PC-9 (cell line): ENCODE results near the gene RFC2. TPM values are rescaled to one million over a fixed set of nuclear protein-coding genes. Genes with fewer than 3 reads are reported as not detected.

Experiments
- BruUV-seq: library from RNA; stranded (reverse); fragments of 400-500 nt; replicated peaks from 2 replicates; lab custom pipeline; 2021; lab: Mats Ljungman, UMichigan
- CTCF ChIA-PET: fragments of 300-600 bp; sonication (Branson Sonifier 250); formaldehyde crosslinking; loops from one replicate; lab custom pipeline; 2022; ENCODE audit warnings: antibody characterized with exemption; lab: Charles Lee
- POLR2A ChIA-PET: fragments of 300-600 bp; sonication (Branson Sonifier 250); formaldehyde crosslinking; loops from one replicate; lab custom pipeline; 2022; ENCODE audit warnings: antibody characterized with exemption; ENCODE audit not compliant: unreplicated experiment; lab: Charles Lee
- DNase-seq, 2 experiments: peaks; one replicate each; pipeline versions ENCODE4 v3.0.0 to v3.0.0-alpha.2; 2015 to 2022; ENCODE audit warnings: mixed read lengths in 1 of 2
- H2AFZ ChIP-seq: fragments of 200-600 bp; sonication (generic); 2 replicates; pipeline ENCODE4 v1.8.1; 2017; ENCODE audit warnings: antibody characterized with exemption
- H3F3A ChIP-seq: fragments of 200-600 bp; sonication (generic); 2 replicates; pipeline ENCODE4 v1.8.1; 2017; ENCODE audit warnings: antibody characterized with exemption, mild to moderate bottlenecking, low read depth; ENCODE audit not compliant: insufficient read depth
- H3K27ac ChIP-seq: fragments of 200-600 bp; sonication (generic); 2 replicates; pipeline ENCODE4 v1.6.1; 2016; ENCODE audit warnings: mixed run types
- H3K27me3 ChIP-seq: fragments of 200-600 bp; sonication (generic); 2 replicates; pipeline ENCODE4 v1.6.1; 2016; ENCODE audit warnings: low read depth, mixed run types; ENCODE audit not compliant: insufficient read depth
- H3K36me3 ChIP-seq: fragments of 200-600 bp; sonication (generic); 2 replicates; pipeline ENCODE4 v1.6.1; 2016; ENCODE audit warnings: low read depth, mixed run types
- H3K4me1 ChIP-seq: fragments of 200-600 bp; sonication (generic); replicated peaks from 2 replicates; pipeline ENCODE4 v1.6.1; 2016; ENCODE audit warnings: mixed run types; ENCODE audit not compliant: insufficient read depth
- H3K4me2 ChIP-seq: fragments of 200-600 bp; sonication (generic); 2 replicates; pipeline ENCODE4 v1.6.1; 2017; ENCODE audit warnings: mixed run types
- H3K4me3 ChIP-seq: fragments of 200-600 bp; sonication (generic); 2 replicates; pipeline ENCODE4 v1.6.1; 2016; ENCODE audit warnings: mixed run types
- H3K79me2 ChIP-seq: fragments of 200-600 bp; sonication (generic); 2 replicates; pipeline ENCODE4 v1.6.1; 2017; ENCODE audit warnings: low read depth, mixed run types
- H3K9me2 ChIP-seq: fragments of 200-600 bp; sonication (generic); 2 replicates; pipeline ENCODE4 v1.8.1; 2017; ENCODE audit warnings: mild to moderate bottlenecking; ENCODE audit not compliant: insufficient read depth
- H3K9me3 ChIP-seq: fragments of 200-600 bp; sonication (generic); 2 replicates; pipeline ENCODE4 v1.8.1; 2016; ENCODE audit warnings: low read depth; ENCODE audit not compliant: insufficient read depth
- H4K20me1 ChIP-seq: fragments of 200-600 bp; sonication (generic); 2 replicates; pipeline ENCODE4 v1.8.1; 2017; ENCODE audit not compliant: insufficient read depth
- EZH2 ChIP-seq: fragments of 200-600 bp; sonication (generic); IDR thresholded peaks from 2 replicates; pipeline ENCODE4 v1.8.0; 2017; ENCODE audit warnings: antibody characterized with exemption, low read depth
- intact Hi-C: fragments of 100-400 bp; cut with micrococcal nuclease; formaldehyde crosslinking; loops from one replicate; pipeline ENCODE4 v1.10.0; 2022; ENCODE audit not compliant: unreplicated experiment
- total RNA-seq: library from RNA; stranded (reverse); gene quantifications from 2 replicates; pipeline ENCODE4 v1.2.3, GENCODE V29; 2021
- TF ChIP-seq, protein P1 (sequence below): fragments of 200-600 bp; sonication (generic); conservative IDR thresholded peaks from 2 replicates; pipeline ENCODE4 v1.6.1; 2017; ENCODE audit warnings: mixed run types, antibody characterized with exemption, mild to moderate bottlenecking, moderate library complexity

RFC2 gene
- total RNA-seq, 1 experiment from 2014 or later = 75.7 TPM

DNA sequence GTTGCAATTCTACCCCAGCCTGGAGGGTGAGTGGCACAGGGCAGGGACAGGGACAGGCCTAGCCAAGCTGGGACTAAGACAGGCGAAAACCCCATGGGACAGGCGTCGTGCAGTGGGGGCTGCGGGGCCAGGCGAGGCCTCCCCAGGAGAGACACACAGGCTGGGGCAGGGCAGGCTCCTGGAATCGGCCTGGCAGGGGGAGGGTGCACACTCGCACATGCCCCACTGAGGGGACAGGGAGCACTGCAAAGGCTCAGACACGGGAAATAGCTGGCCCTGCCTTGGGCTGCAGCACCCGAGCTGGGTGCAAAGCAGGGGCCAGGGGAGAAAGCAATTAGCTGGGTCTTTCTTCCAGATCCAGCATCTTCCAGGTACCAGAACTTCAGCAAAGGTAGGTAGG is 34.0 kb downstream of the RFC2 start:
- no peak overlapping the region for H2AFZ ChIP-seq
- no TSS peak for BruUV-seq
- no peaks in the 10 kb centered on the region for H3K4me1 ChIP-seq

DNA sequence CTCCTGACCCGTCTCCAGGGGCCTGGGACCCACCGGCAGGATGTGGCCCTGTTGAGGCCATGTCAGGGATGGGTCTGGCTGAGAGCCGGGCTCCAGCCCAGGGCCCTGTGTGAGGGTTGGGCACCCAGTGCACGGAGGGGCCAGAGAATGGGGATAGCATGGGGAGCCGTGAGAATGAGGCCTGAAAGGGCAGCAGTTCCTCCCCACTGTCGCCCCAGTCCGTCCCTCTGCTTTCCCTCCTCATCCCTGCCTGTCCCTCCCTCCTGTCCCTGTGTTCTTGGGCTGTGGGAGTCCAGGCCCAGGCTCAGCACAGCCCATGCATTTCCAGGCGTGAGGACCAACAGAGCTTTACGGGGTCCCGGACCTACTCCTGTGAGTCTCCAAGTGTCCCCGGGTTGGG is 34.8 kb downstream of the RFC2 start:
- TF ChIP-seq, protein P1, sequence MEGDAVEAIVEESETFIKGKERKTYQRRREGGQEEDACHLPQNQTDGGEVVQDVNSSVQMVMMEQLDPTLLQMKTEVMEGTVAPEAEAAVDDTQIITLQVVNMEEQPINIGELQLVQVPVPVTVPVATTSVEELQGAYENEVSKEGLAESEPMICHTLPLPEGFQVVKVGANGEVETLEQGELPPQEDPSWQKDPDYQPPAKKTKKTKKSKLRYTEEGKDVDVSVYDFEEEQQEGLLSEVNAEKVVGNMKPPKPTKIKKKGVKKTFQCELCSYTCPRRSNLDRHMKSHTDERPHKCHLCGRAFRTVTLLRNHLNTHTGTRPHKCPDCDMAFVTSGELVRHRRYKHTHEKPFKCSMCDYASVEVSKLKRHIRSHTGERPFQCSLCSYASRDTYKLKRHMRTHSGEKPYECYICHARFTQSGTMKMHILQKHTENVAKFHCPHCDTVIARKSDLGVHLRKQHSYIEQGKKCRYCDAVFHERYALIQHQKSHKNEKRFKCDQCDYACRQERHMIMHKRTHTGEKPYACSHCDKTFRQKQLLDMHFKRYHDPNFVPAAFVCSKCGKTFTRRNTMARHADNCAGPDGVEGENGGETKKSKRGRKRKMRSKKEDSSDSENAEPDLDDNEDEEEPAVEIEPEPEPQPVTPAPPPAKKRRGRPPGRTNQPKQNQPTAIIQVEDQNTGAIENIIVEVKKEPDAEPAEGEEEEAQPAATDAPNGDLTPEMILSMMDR = no peak
- no peak for TF ChIP-seq EZH2
- H3K9me2 ChIP-seq = no peaks in the 10 kb centered on the region
- H2AFZ ChIP-seq = no peak overlapping the region
- no peaks in the 10 kb centered on the region for H3K36me3 ChIP-seq
- H3K27me3 ChIP-seq = no peaks in the 10 kb centered on the region
- H3K4me1 ChIP-seq = no peaks in the 10 kb centered on the region
- CTCF ChIA-PET = no interaction called here
- DNase-seq = no peak
- H4K20me1 ChIP-seq = no peaks in the 10 kb centered on the region
- H3K9me3 ChIP-seq = no peaks in the 10 kb centered on the region
- no peak overlapping the region for H3K4me3 ChIP-seq
- no peak overlapping the region for H3K27ac ChIP-seq
- no TSS peak for BruUV-seq
- H3K79me2 ChIP-seq = no peaks in the 10 kb centered on the region
- peaks cover 4% of the 10 kb centered on the region; the same call in 1 of the 2 replicates for H3F3A ChIP-seq
- POLR2A ChIA-PET = no interaction called here
- intact Hi-C loops = no loop called here
- H3K4me2 ChIP-seq = no peak overlapping the region

More for the DNA sequence above, 34.0 kb downstream of the RFC2 start:
- ChIA-PET POLR2A (no interaction called here), CTCF (no interaction called here)
- Histone ChIP-seq H3K79me2 (no peaks in the 10 kb centered on the region), H3K9me2 (no peaks in the 10 kb centered on the region), H3K27ac (no peak overlapping the region), H3K4me3 (no peak overlapping the region), H3K27me3 (no peaks in the 10 kb centered on the region), H3K4me2 (no peak overlapping the region), H3K36me3 (no peaks in the 10 kb centered on the region), H3F3A (peaks cover 4% of the 10 kb centered on the region; the same call in 1 of the 2 replicates), H3K9me3 (no peaks in the 10 kb centered on the region), H4K20me1 (no peaks in the 10 kb centered on the region)
- intact Hi-C loops = no loop called here
- TF ChIP-seq, protein P1 = no peak
- no peak for TF ChIP-seq EZH2
- no peak for DNase-seq

DNA sequence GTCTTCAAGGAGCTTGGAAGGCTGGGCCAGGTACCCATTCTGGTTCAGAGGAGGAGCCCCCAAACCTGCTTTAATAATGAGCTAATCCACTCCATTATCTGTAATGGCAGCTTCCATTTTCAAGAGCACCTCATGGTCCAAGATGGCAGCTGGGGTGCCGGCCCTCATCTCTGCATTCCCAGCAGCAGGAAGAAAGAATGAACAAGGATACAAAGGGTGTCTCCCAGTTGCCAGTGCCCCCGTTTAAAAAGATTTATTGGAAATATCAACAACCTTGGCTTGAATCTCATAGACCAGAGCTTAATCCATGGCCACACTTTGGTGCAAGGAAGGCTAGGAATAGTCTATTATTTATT is 35.9 kb downstream of the RFC2 start:
- DNase-seq = no peak
- no TSS peak for BruUV-seq
- Histone ChIP-seq H3K9me2 (no peaks in the 10 kb centered on the region), H3K9me3 (no peaks in the 10 kb centered on the region), H3K79me2 (no peaks in the 10 kb centered on the region), H3K27me3 (no peaks in the 10 kb centered on the region), H3K4me3 (no peak overlapping the region), H3F3A (peaks cover 4% of the 10 kb centered on the region; the same call in 1 of the 2 replicates), H3K4me1 (no peaks in the 10 kb centered on the region), H3K36me3 (no peaks in the 10 kb centered on the region), H3K4me2 (no peak overlapping the region), H2AFZ (no peak overlapping the region), H4K20me1 (no peaks in the 10 kb centered on the region), H3K27ac (no peak overlapping the region)
- TF ChIP-seq EZH2 = no peak
- TF ChIP-seq, protein P1 = no peak
- ChIA-PET POLR2A (no interaction called here), CTCF (interaction anchor here (0.7 kb wide), 1 partner anchor 11 kb away, joined by 3 read pairs; no protein-coding TSS in a partner anchor)
- intact Hi-C loops = no loop called here
